MCF 10A (cell line): ENCODE measurements around the gene TMEM131L. TPM values are rescaled to one million over a fixed set of nuclear protein-coding genes. Genes with fewer than 3 reads are reported as not detected.

ENCODE experiments used
- BruUV-seq: library from RNA; stranded (reverse); fragments of 400-500 nt; replicated peaks from 2 replicates; lab custom pipeline; 2021; lab: Mats Ljungman, UMichigan
- CTCF ChIA-PET: fragments of 300-600 bp; sonication (Branson Sonifier 250); formaldehyde crosslinking; extraction: SDS; loops from one replicate; lab custom pipeline; 2021; ENCODE audit warnings: antibody characterized with exemption, inconsistent platforms; lab: Yijun Ruan, JAX
- POLR2A ChIA-PET: fragments of 300-600, 350-650 bp; sonication (Branson Sonifier 250); formaldehyde crosslinking; extraction: SDS; loops from one replicate; lab custom pipeline; 2020; ENCODE audit warnings: antibody characterized with exemption, inconsistent platforms; lab: Yijun Ruan, JAX
- DNase-seq: peaks from one replicate; pipeline ENCODE4 v3.0.0-alpha.2; 2018; ENCODE audit not compliant: unreplicated experiment
- H3K27ac Mint-ChIP-seq: one replicate; pipeline ENCODE4 v1.8.0; 2022; ENCODE audit warnings: mild to moderate bottlenecking, low read depth, mixed read lengths; ENCODE audit not compliant: unreplicated experiment
- H3K27me3 Mint-ChIP-seq: one replicate; pipeline ENCODE4 v1.8.0; 2022; ENCODE audit warnings: mixed read lengths; ENCODE audit not compliant: insufficient read depth, unreplicated experiment
- H3K36me3 Mint-ChIP-seq: one replicate; pipeline ENCODE4 v1.8.0; 2022; ENCODE audit warnings: mild to moderate bottlenecking, moderate library complexity, mixed read lengths; ENCODE audit not compliant: insufficient read depth, unreplicated experiment
- H3K4me1 Mint-ChIP-seq: one replicate; pipeline ENCODE4 v1.8.0; 2022; ENCODE audit warnings: mixed read lengths; ENCODE audit not compliant: insufficient read depth, unreplicated experiment
- H3K4me3 Mint-ChIP-seq: one replicate; pipeline ENCODE4 v1.8.0; 2022; ENCODE audit warnings: mild to moderate bottlenecking, moderate library complexity, mixed read lengths; ENCODE audit not compliant: unreplicated experiment
- H3K9me3 Mint-ChIP-seq: one replicate; pipeline ENCODE4 v1.8.0; 2022; ENCODE audit warnings: mixed read lengths; ENCODE audit not compliant: unreplicated experiment
- intact Hi-C: fragments of 100-400 bp; cut with micrococcal nuclease; formaldehyde crosslinking; loops from 2 replicates; pipeline ENCODE4 v1.14.1; 2022
- total RNA-seq: library from RNA; stranded (reverse); gene quantifications from 2 replicates; pipeline ENCODE4 v1.2.3, GENCODE V29; 2022
- TF ChIP-seq, protein P1 (sequence below): fragments of 200-600 bp; IDR thresholded peaks from one replicate; pipeline ENCODE4 v1.8.0; 2022; ENCODE audit warnings: antibody characterized with exemption, mild to moderate bottlenecking; ENCODE audit not compliant: unreplicated experiment

TMEM131L gene
- total RNA-seq, 1 experiment from 2014 or later = 10.1 TPM

DNA sequence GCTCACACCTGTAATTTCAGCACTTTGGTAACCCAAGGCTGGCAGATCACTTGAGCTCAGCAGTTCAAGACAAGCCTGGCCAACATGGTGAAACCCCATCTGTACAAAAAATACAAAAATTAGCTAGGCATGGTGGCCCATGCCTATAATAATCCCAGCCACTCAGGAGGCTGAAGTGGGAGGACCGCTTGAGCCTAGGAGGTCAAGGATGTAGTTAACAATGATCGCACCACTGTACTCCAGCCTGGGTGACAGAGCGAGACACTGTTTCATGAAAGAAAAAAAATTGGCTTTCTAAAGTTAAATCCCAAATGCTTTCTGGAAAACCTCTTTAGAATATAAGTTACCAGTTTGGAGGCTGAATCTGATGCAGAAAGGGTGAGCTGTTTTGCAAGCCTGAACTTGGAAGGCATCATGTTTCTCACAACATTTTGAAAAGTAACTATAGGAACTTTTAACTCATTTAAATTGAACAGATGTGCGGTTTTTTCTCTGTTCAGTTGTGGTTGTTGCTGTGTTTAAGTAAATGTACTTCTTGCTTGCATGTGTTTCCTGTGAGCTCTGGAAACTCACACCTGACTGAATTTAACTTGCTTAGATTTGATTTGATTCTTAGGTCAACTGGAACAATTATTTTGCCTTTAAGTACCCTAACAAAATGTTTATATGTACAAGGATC is 39.8 kb upstream of the TMEM131L start:
- Mint-ChIP-seq H3K27ac (no peak overlapping the region), H3K4me1 (peaks cover 6% of the 10 kb centered on the region), H3K27me3 (no peaks in the 10 kb centered on the region), H3K9me3 (no peaks in the 10 kb centered on the region), H3K4me3 (no peak overlapping the region), H3K36me3 (no peaks in the 10 kb centered on the region)
- no TSS peak for BruUV-seq
- no peak for DNase-seq
- ChIA-PET CTCF (interaction anchor here (0.7 to 1.3 kb wide), 3 partner anchors 82 to 320 kb away, joined by 3 to 4 read pairs (median 3); no protein-coding TSS in a partner anchor), POLR2A (no interaction called here)
- TF ChIP-seq, protein P1, sequence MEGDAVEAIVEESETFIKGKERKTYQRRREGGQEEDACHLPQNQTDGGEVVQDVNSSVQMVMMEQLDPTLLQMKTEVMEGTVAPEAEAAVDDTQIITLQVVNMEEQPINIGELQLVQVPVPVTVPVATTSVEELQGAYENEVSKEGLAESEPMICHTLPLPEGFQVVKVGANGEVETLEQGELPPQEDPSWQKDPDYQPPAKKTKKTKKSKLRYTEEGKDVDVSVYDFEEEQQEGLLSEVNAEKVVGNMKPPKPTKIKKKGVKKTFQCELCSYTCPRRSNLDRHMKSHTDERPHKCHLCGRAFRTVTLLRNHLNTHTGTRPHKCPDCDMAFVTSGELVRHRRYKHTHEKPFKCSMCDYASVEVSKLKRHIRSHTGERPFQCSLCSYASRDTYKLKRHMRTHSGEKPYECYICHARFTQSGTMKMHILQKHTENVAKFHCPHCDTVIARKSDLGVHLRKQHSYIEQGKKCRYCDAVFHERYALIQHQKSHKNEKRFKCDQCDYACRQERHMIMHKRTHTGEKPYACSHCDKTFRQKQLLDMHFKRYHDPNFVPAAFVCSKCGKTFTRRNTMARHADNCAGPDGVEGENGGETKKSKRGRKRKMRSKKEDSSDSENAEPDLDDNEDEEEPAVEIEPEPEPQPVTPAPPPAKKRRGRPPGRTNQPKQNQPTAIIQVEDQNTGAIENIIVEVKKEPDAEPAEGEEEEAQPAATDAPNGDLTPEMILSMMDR = no peak
- intact Hi-C loops = no loop called here

DNA sequence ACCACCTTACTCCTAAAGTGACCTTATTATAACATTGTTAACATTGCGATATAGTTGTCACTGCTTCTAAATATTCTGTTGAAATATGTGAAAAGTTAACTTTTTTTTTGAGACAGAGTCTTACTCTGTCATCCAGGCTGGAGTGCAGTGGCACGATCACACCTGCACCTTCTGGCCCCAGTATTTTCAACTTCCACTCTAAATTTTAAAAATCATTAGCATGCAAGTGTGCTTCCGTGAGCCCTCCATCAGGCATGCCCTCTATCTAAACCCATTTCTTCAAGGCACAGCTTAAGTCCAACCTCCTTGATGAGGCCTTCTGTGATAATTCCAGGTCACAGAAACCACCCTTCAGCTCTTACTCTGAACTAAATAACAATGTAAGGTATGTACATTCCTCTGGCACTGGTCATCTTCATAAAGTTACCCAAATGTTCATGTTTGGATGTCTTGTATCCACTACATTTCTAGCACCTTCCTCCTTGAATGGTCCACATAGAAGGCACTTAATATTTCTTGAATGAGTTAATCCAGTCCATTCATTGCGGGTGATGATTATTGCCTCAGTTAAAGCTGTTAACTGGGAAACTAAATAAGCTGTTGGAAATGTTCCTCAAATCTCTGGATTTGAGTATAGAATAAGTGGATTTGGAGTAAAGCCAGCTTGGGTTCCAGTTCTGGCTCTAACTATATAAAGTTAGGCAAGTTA is 38.6 kb upstream of the TMEM131L start:
- TF ChIP-seq, protein P1 = no peak
- H3K4me1 Mint-ChIP-seq = peaks cover 6% of the 10 kb centered on the region
- no peaks in the 10 kb centered on the region for H3K36me3 Mint-ChIP-seq
- ChIA-PET POLR2A (no interaction called here), CTCF (interaction anchor here (0.6 to 1.3 kb wide), 5 partner anchors 9 to 348 kb away, joined by 3 to 5 read pairs (median 4); no protein-coding TSS in a partner anchor)
- intact Hi-C loops = no loop called here
- H3K27me3 Mint-ChIP-seq = no peaks in the 10 kb centered on the region
- H3K9me3 Mint-ChIP-seq = no peaks in the 10 kb centered on the region
- no peak overlapping the region for H3K4me3 Mint-ChIP-seq
- BruUV-seq = no TSS peak
- no peak overlapping the region for H3K27ac Mint-ChIP-seq
- DNase-seq = no peak

DNA sequence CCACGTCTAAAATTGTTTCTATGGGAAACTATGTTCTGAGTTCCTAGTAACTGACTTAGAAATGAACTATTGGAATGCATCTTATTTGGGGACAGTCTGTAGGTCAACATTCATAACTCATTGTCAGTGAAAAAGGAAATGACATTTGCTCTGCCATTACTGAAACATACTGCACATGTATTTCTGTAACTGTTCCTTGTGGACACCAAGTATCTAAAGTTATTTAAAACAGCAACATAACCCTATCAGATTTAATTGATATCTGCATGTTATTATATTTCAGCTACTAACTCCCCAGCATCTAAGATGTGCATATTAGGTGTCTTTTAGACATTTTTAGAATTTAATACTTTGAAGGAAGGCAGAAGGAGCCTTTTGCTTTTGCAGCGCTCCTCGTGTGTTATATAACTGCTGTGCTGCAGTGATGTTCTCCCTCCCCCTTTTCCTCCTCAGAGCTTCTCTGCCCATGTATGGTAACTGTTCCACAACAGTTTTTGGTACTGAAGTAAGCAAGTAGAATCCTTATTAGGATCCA is 37.2 kb upstream of the TMEM131L start:
- ChIA-PET CTCF (interaction anchor here (0.6 to 1.0 kb wide), 3 partner anchors 30 to 321 kb away, joined by 3 to 4 read pairs (median 3); no protein-coding TSS in a partner anchor), POLR2A (interaction anchor here (0.7 kb wide), 1 partner anchor 19 kb away, joined by 3 read pairs; no protein-coding TSS in a partner anchor)
- H3K4me3 Mint-ChIP-seq = no peak overlapping the region
- no peaks in the 10 kb centered on the region for H3K27me3 Mint-ChIP-seq
- TF ChIP-seq, protein P1 = no peak
- no peak for DNase-seq
- no peaks in the 10 kb centered on the region for H3K9me3 Mint-ChIP-seq
- intact Hi-C loops = no loop called here
- H3K36me3 Mint-ChIP-seq = no peaks in the 10 kb centered on the region
- H3K27ac Mint-ChIP-seq = no peak overlapping the region
- H3K4me1 Mint-ChIP-seq = peaks cover 13% of the 10 kb centered on the region
- no TSS peak for BruUV-seq
